ENCODE results near the gene ADPRHL1. TPM values are rescaled to one million over a fixed set of nuclear protein-coding genes. Genes with fewer than 3 reads are reported as not detected.

Gene ADPRHL1
- total and polyA plus RNA-seq, 2 donors (not counting 3 experiments of a cell fraction or from before 2014, with no cell fraction given): 0.52 to 0.97 TPM

DNA sequence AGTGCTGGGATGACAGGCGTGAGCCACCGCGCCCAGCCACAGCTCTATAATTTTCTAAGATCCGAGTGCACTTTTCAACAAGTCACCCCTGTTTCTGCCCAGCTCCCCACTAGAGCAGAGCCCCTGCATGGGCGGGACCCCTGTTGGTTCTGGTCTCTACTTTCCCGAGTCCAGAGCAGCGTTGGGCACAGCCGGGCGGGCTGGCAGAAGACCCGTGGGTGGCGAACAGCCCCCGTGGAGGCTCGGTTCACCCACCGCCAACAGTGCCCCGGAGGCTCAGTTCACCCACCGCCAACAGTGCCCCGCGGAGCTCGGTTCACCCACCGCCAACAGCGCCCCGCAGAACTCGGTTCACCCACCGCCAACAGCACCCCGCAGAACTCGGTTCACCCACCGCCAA lies 40.8 kb downstream of the ADPRHL1 start:
- no peaks in the 10 kb centered on the region for H3K79me2 ChIP-seq (ENCODE audit: control insufficient read depth, insufficient read depth, low read length)
- no peaks in the 10 kb centered on the region for H3K4me1 ChIP-seq (ENCODE audit: control insufficient read depth, extremely low read depth, insufficient read depth, low read length)
- DNase-seq (ENCODE audit: low read depth, low spot score): no peak
- TF ChIP-seq, protein P1, sequence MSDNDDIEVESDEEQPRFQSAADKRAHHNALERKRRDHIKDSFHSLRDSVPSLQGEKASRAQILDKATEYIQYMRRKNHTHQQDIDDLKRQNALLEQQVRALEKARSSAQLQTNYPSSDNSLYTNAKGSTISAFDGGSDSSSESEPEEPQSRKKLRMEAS (IDR thresholded peaks at IDR 0.05; ENCODE audit: insufficient read depth, insufficient read length): no peak
- TF ChIP-seq EZH2 (IDR thresholded peaks at IDR 0.05; ENCODE audit: borderline replicate concordance, low read depth, low read length, severe bottlenecking) (no peak), JUN (IDR thresholded peaks at IDR 0.05; ENCODE audit: borderline replicate concordance, insufficient read depth, insufficient read length, low read depth) (no peak)
- no peak overlapping the region for H3K27ac ChIP-seq (ENCODE audit: insufficient read depth, low read depth, low read length)
- no peaks in the 10 kb centered on the region for H3K36me3 ChIP-seq (ENCODE audit: control insufficient read depth in 2 of 2, extremely low read depth in 1 of 2, insufficient read depth in 2 of 2, low read length in 2 of 2)
- H3K4me2 ChIP-seq (ENCODE audit: insufficient read depth, low read length): no peak overlapping the region
- no peak overlapping the region for H2AFZ ChIP-seq (ENCODE audit: low read depth, low read length)
- H3K4me3 ChIP-seq (replicated peaks in 1 of 3; ENCODE audit: insufficient read depth in 1 of 3, low read depth in 1 of 3, low read length in 3 of 3): no peak overlapping the region
- BruUV-seq (replicated peaks): no TSS peak
- dilution Hi-C loops (cut with MboI; ENCODE audit: extremely low pct_ligation_motif_present, low sequenced_read_pairs): no loop called here
- H3K9ac ChIP-seq (replicated peaks; ENCODE audit: extremely low read depth, insufficient read depth, low read length): no peak overlapping the region
- intact Hi-C loops (cut with micrococcal nuclease): no loop called here
- FAIRE-seq: no peak
- H4K20me1 ChIP-seq (replicated peaks; ENCODE audit: control insufficient read depth, extremely low read depth, insufficient read depth, low read length): no peaks in the 10 kb centered on the region
- no peaks in the 10 kb centered on the region for H3K27me3 ChIP-seq (ENCODE audit: control insufficient read depth in 2 of 2, insufficient read depth in 2 of 2, low read length in 2 of 2)
- ChIA-PET CTCF (no interaction called here), POLR2A (no interaction called here)
- H3K9me3 ChIP-seq (replicated peaks; ENCODE audit: control insufficient read depth, insufficient read depth, low read length): no peaks in the 10 kb centered on the region
- H3K9me1 ChIP-seq (replicated peaks; ENCODE audit: control insufficient read depth, extremely low read depth, insufficient read depth, low read length): no peaks in the 10 kb centered on the region

DNA sequence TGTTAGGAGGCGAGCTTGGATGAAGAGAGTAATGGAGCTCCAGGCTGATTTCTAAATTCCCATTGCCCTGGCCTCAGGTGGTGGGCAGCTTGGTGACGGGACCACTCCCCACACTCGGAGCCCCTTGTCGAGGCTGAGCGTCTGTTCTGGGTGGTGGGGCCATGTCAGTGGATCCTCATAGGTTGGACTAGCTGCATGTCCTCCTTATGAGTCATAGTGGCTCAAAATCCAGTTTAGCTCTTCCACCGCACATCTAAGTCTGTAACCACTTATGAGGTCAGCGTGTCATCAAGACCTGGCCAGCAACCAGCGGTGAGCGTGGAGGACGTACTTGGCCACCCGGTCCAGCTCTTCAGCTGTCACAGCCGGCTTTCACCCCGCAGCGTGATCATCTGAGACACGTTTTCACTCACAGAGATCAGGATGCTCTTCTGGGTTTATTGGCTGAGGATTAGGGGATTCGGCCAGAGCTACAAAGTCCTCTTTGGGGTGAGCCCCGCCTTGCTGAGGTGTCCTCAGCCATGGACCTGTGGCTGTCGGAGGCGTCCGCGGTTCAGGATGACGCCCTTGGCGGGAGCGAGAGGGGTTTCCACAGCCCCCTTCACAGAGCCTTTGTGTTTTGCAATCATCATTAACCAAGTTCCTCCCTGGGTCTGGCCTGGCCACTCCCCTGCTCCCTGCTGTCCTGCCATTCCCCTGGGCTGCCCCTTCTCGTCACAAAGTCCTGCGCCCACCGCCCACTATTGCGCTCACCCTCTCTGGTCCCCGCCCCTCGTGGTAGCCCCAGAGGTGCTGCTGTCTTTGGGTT lies 41.9 kb downstream of the ADPRHL1 start:
- no peaks in the 10 kb centered on the region for H3K27me3 ChIP-seq (ENCODE audit: control insufficient read depth in 2 of 2, insufficient read depth in 2 of 2, low read length in 2 of 2)
- H4K20me1 ChIP-seq (replicated peaks; ENCODE audit: control insufficient read depth, extremely low read depth, insufficient read depth, low read length): no peaks in the 10 kb centered on the region
- no peak overlapping the region for H3K4me3 ChIP-seq (replicated peaks in 1 of 3; ENCODE audit: insufficient read depth in 1 of 3, low read depth in 1 of 3, low read length in 3 of 3)
- ChIA-PET POLR2A (no interaction called here), CTCF (interaction anchor here (1.1 to 1.3 kb wide), 2 partner anchors 18 to 151 kb away, joined by 3 to 4 read pairs; no protein-coding TSS in a partner anchor)
- no peak overlapping the region for H3K4me2 ChIP-seq (ENCODE audit: insufficient read depth, low read length)
- H3K9me1 ChIP-seq (replicated peaks; ENCODE audit: control insufficient read depth, extremely low read depth, insufficient read depth, low read length): no peaks in the 10 kb centered on the region
- intact Hi-C loops (cut with micrococcal nuclease) (no loop called here), dilution Hi-C loops (cut with MboI; ENCODE audit: extremely low pct_ligation_motif_present, low sequenced_read_pairs) (no loop called here)
- no peak overlapping the region for H2AFZ ChIP-seq (ENCODE audit: low read depth, low read length)
- DNase-seq (ENCODE audit: low read depth, low spot score) (no peak), FAIRE-seq (no peak)
- H3K27ac ChIP-seq (ENCODE audit: insufficient read depth, low read depth, low read length): no peak overlapping the region
- H3K79me2 ChIP-seq (ENCODE audit: control insufficient read depth, insufficient read depth, low read length): no peaks in the 10 kb centered on the region
- no TSS peak for BruUV-seq (replicated peaks)
- no peaks in the 10 kb centered on the region for H3K4me1 ChIP-seq (ENCODE audit: control insufficient read depth, extremely low read depth, insufficient read depth, low read length)
- no peak for TF ChIP-seq GATA2 (IDR thresholded peaks at IDR 0.05; ENCODE audit: insufficient read depth, insufficient read length, low read depth, low read length)
- TF ChIP-seq FOS (IDR thresholded peaks at IDR 0.05; ENCODE audit: borderline replicate concordance, insufficient read depth, low read length): no peak
- no peak for TF ChIP-seq POLR2AphosphoS5 (IDR thresholded peaks at IDR 0.05; ENCODE audit: insufficient read depth, low read depth, low read length)
- TF ChIP-seq POLR2A (IDR thresholded peaks at IDR 0.05; ENCODE audit: low read depth, low read length): no peak
- TF ChIP-seq, protein P1 (IDR thresholded peaks at IDR 0.05; ENCODE audit: insufficient read depth, insufficient read length): no peak
- TF ChIP-seq MYC (IDR thresholded peaks at IDR 0.05; ENCODE audit: low read depth, low read length): no peak
- TF ChIP-seq, protein P2, sequence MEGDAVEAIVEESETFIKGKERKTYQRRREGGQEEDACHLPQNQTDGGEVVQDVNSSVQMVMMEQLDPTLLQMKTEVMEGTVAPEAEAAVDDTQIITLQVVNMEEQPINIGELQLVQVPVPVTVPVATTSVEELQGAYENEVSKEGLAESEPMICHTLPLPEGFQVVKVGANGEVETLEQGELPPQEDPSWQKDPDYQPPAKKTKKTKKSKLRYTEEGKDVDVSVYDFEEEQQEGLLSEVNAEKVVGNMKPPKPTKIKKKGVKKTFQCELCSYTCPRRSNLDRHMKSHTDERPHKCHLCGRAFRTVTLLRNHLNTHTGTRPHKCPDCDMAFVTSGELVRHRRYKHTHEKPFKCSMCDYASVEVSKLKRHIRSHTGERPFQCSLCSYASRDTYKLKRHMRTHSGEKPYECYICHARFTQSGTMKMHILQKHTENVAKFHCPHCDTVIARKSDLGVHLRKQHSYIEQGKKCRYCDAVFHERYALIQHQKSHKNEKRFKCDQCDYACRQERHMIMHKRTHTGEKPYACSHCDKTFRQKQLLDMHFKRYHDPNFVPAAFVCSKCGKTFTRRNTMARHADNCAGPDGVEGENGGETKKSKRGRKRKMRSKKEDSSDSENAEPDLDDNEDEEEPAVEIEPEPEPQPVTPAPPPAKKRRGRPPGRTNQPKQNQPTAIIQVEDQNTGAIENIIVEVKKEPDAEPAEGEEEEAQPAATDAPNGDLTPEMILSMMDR (IDR thresholded peaks at IDR 0.05; ENCODE audit: extremely low read depth in 1 of 2, insufficient read depth in 1 of 2, low read depth in 1 of 2, low read length in 2 of 2): no peak
- no peak for TF ChIP-seq EZH2 (IDR thresholded peaks at IDR 0.05; ENCODE audit: borderline replicate concordance, low read depth, low read length, severe bottlenecking)
- TF ChIP-seq JUN (IDR thresholded peaks at IDR 0.05; ENCODE audit: borderline replicate concordance, insufficient read depth, insufficient read length, low read depth): no peak
- H3K36me3 ChIP-seq (ENCODE audit: control insufficient read depth in 2 of 2, extremely low read depth in 1 of 2, insufficient read depth in 2 of 2, low read length in 2 of 2): no peaks in the 10 kb centered on the region
- no peak overlapping the region for H3K9ac ChIP-seq (replicated peaks; ENCODE audit: extremely low read depth, insufficient read depth, low read length)
- no peaks in the 10 kb centered on the region for H3K9me3 ChIP-seq (replicated peaks; ENCODE audit: control insufficient read depth, insufficient read depth, low read length)

Data from endothelial cell of umbilical vein (primary cell).